Mucosa of rectum (tissue), 2 donors: Measurements from ENCODE around the gene ALDH2.

Experiments
- H3K27ac ChIP-seq, 2 donors: one replicate each; pipeline ENCODE4 v1.7.0; 2013; ENCODE audit warnings: inconsistent platforms in 2 of 2, low read depth in 2 of 2, low read length in 2 of 2
- H3K27me3 ChIP-seq, 2 donors: one replicate each; pipeline ENCODE4 v1.7.0; 2013; ENCODE audit warnings: low read length in 2 of 2; ENCODE audit not compliant: control insufficient read depth in 2 of 2, insufficient read depth in 2 of 2
- H3K36me3 ChIP-seq, 2 donors: one replicate each; pipeline ENCODE4 v1.7.0; 2013; ENCODE audit warnings: low read length in 2 of 2; ENCODE audit not compliant: control insufficient read depth in 2 of 2, insufficient read depth in 2 of 2
- H3K4me1 ChIP-seq, 2 donors: one replicate each; pipeline ENCODE4 v1.7.0; 2013; ENCODE audit warnings: low read length in 2 of 2, mild to moderate bottlenecking in 1 of 2; ENCODE audit not compliant: control insufficient read depth in 2 of 2, insufficient read depth in 2 of 2
- H3K4me3 ChIP-seq, 2 donors: one replicate each; pipeline ENCODE4 v1.7.0; 2013; ENCODE audit warnings: low read length in 2 of 2
- H3K9ac ChIP-seq, 2 donors: one replicate each; pipeline ENCODE4 v1.7.0; 2013; ENCODE audit warnings: low read length in 2 of 2, low read depth in 1 of 2, mild to moderate bottlenecking in 1 of 2
- H3K9me3 ChIP-seq, 2 donors: one replicate each; pipeline ENCODE4 v1.7.0; 2013; ENCODE audit warnings: low read length in 2 of 2; ENCODE audit not compliant: control insufficient read depth in 2 of 2
- donor health status: healthy.
- donor health status: Normal muscosa, but diverticular disease.

ALDH2 gene

DNA sequence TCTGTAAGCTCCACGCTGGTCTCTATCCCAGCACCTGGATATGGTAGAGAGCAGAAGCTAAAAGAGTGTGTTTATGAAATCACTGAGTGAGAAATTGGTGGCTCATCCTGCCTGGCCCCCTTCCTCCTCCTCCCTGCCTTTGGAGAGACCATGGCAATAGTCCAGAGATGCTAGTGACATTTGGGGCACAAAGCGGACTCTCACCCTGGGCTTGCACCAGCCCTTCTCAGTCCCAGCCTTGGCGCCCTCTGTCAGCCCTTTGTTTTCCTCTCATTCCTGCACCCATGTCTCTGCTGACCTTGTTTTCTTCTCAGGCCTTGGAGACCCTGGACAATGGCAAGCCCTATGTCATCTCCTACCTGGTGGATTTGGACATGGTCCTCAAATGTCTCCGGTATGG lies 18.2 kb downstream of the ALDH2 start:
- Histone ChIP-seq H3K9me3 (no peaks in the 10 kb centered on the region), H3K4me3 (no peak overlapping the region), H3K36me3 (peaks cover 45 to 51% of the 10 kb centered on the region in 2 donors), H3K9ac (no peak overlapping the region), H3K4me1 (peaks cover 8 to 12% of the 10 kb centered on the region in 2 donors), H3K27ac (no peak overlapping the region), H3K27me3 (no peaks in the 10 kb centered on the region)

DNA sequence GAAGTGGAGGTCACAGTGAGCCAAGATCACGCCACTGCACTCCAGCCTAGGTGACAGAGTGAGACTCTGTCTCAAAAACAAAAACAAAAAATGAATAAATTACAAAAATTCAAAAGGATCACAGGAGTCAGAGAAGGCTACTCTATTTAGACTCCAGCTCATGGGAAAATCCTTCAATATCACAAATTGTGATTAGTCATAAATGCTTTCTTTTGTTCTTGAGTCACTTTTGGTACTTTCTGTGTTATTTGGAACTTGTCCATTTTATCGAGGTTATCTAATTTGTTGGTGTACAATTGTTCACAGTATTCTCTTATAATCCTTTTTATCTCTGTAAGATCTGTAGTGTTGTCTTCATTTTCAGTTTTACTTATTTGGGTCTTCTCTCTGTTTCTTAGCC lies 18.9 kb downstream of the ALDH2 start:
- H3K36me3 ChIP-seq = peaks cover 52 to 58% of the 10 kb centered on the region in 2 donors
- no peak overlapping the region for H3K27ac ChIP-seq
- no peak overlapping the region for H3K4me3 ChIP-seq
- H3K9me3 ChIP-seq = no peaks in the 10 kb centered on the region
- no peak overlapping the region for H3K9ac ChIP-seq
- H3K27me3 ChIP-seq = no peaks in the 10 kb centered on the region
- peaks cover 2 to 5% of the 10 kb centered on the region in 2 donors for H3K4me1 ChIP-seq

DNA sequence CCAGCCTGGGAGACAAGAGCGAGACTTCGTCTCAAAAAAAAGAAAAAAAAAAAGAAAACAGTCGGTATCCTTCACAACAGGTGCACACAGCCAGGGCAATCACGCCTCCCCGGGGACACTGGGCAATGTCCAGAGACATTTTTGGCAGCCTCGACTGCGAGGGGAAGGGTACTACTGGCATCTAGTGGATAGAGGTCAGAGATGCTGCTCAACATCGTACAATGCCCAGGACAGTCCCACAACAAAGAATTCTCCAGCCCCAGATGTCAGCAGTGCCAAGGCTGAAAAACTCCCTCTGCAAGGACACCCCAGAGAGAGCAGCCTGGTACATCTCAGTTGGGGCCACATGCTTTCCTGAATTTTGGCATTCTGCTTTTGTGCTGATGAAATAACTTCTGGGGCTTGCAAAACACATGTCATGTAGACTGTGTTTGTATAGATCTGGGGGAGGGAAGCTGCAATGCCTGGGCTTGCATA lies 21.5 kb downstream of the ALDH2 start:
- Histone ChIP-seq H3K4me3 (no peak overlapping the region), H3K27me3 (no peaks in the 10 kb centered on the region), H3K27ac (no peak overlapping the region), H3K4me1 (no peaks in the 10 kb centered on the region), H3K9me3 (no peaks in the 10 kb centered on the region), H3K9ac (no peak overlapping the region), H3K36me3 (peaks cover 63 to 73% of the 10 kb centered on the region in 2 donors)

DNA sequence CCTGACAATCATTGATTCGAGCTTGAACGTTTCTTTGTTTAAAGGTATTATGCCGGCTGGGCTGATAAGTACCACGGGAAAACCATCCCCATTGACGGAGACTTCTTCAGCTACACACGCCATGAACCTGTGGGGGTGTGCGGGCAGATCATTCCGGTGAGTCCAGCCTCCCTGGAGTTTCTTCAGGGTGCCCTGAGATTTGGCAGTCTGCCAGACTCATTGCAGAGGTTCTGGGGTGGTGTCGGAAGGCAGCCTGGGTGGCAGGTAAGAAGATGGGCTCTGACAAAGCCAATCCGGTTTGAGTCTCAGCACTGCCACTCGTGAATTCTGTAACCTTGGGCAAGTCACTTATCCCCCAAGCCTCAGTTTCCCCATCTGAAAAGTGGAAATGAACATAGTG lies 23.0 kb downstream of the ALDH2 start:
- Histone ChIP-seq H3K9ac (no peak overlapping the region), H3K4me1 (no peaks in the 10 kb centered on the region), H3K36me3 (peaks cover 57 to 67% of the 10 kb centered on the region in 2 donors), H3K27ac (no peak overlapping the region), H3K9me3 (no peaks in the 10 kb centered on the region), H3K27me3 (no peaks in the 10 kb centered on the region), H3K4me3 (no peak overlapping the region)

DNA sequence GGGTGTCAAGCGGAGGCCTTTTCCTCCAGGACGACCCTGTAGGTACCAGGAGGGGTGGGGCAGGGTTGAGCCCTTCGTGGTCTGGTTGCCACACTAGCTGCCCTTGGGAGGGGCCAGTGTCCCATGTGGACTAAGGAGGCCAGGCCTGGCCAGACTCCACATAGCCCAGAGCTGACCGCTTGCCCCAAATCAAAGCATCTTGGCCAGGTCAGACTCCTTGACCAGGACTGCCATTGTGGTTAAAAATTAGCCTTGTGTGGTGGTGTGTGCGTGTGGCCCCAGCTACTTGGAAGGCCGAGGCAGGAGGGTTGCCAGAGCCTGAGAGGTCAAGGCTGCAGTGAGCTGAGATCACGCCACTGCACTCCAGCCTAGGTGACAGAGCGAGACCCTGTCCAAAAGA lies 24.8 kb downstream of the ALDH2 start:
- no peak overlapping the region for H3K4me3 ChIP-seq
- no peaks in the 10 kb centered on the region for H3K4me1 ChIP-seq
- no peaks in the 10 kb centered on the region for H3K27me3 ChIP-seq
- H3K27ac ChIP-seq = peak overlapping the region in 1 of 2 donors; percentile 32
- no peak overlapping the region for H3K9ac ChIP-seq
- peaks cover 63 to 64% of the 10 kb centered on the region in 2 donors for H3K36me3 ChIP-seq
- H3K9me3 ChIP-seq = no peaks in the 10 kb centered on the region

DNA sequence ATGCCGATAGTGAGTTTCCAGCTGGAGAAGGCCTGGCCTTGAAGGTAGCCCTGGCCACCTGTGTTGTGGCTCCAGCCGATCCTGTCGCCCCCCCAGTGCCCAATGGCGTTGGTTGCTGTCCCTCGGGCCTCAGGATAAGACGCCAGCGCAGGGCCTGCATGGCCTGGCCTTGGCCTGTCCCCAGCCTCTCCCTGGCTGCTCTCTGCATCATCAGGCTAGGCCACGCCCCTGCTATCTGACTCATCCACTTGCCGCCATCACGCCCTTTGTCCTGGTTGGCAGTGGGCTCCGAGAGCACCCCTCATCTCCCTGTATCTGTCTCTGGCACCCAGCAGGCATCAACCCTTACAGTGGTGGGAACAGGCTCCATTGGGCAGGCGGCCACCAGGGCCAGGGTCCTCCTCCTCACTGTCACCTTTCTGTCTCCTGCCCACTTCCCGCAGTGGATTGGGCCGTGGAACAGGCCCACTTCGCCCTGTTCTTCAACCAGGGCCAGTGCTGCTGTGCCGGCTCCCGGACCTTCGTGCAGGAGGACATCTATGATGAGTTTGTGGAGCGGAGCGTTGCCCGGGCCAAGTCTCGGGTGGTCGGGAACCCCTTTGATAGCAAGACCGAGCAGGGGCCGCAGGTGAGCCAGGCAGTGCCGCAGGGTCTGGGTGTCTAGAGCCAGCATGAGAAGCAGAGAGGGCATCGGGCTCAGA lies 25.6 kb downstream of the ALDH2 start:
- Histone ChIP-seq H3K9me3 (no peaks in the 10 kb centered on the region), H3K27me3 (no peaks in the 10 kb centered on the region), H3K36me3 (peaks cover 60 to 63% of the 10 kb centered on the region in 2 donors), H3K4me3 (no peak overlapping the region), H3K4me1 (no peaks in the 10 kb centered on the region), H3K9ac (no peak overlapping the region), H3K27ac (peak overlapping the region; percentile 32 to 56)

DNA sequence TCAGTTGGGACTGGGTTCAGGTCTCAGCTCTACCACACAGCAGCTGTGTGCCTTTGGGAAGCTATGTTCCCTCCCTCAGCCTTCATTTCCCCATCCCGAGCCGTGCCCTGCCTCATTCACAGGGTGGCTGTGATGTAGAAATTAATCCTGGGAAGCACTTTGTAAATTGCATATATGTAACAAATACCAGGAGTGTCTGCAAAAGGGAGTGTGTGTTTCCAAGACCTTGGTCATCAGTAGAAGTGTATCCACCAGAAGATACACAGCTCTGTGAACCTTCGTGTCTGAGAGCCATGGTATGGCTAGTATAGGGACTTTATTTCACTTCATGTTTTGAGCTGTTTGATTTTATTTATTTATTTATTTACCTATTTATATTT lies 26.1 kb downstream of the ALDH2 start:
- H3K27ac ChIP-seq = no peak overlapping the region
- peaks cover 62 to 67% of the 10 kb centered on the region in 2 donors for H3K36me3 ChIP-seq
- H3K4me3 ChIP-seq = no peak overlapping the region
- H3K27me3 ChIP-seq = no peaks in the 10 kb centered on the region
- no peak overlapping the region for H3K9ac ChIP-seq
- no peaks in the 10 kb centered on the region for H3K4me1 ChIP-seq
- no peaks in the 10 kb centered on the region for H3K9me3 ChIP-seq

DNA sequence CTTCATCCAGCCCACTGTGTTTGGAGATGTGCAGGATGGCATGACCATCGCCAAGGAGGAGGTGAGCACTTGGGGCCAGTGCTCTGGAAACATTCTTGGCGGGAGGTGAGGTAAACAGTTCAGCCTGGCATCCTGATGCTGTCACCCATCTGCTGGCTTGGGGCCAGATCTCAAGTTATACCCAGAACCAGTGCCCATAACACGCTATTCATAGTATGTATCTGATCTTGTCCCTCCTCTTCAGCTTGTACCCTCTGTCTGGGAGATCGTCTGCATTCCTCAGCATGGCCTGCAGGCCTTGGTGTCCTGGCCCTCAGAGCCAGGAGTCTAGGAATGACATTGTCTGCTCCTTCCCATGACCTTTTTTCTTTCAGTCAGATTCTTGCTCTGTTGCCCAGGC lies 31.4 kb downstream of the ALDH2 start:
- H3K4me1 ChIP-seq = no peaks in the 10 kb centered on the region
- no peak overlapping the region for H3K9ac ChIP-seq
- H3K27me3 ChIP-seq = no peaks in the 10 kb centered on the region
- H3K4me3 ChIP-seq = no peak overlapping the region
- no peak overlapping the region for H3K27ac ChIP-seq
- no peaks in the 10 kb centered on the region for H3K9me3 ChIP-seq
- H3K36me3 ChIP-seq = peaks cover 49 to 65% of the 10 kb centered on the region in 2 donors

DNA sequence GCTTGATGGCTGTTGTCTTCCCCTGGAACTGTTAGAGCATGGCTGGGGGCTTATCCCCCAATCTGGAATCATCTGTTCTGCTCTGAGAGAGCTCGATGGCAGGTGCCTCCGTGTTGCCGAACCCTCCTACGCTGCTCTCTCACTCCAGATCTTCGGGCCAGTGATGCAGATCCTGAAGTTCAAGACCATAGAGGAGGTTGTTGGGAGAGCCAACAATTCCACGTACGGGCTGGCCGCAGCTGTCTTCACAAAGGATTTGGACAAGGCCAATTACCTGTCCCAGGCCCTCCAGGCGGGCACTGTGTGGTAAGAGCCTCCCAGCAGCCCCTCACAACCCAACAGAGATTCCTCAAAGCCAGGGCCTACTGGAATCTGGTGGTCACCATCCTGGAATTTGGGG lies 33.0 kb downstream of the ALDH2 start:
- no peaks in the 10 kb centered on the region for H3K27me3 ChIP-seq
- no peak overlapping the region for H3K9ac ChIP-seq
- H3K9me3 ChIP-seq = no peaks in the 10 kb centered on the region
- H3K27ac ChIP-seq = no peak overlapping the region
- H3K36me3 ChIP-seq = peaks cover 48 to 64% of the 10 kb centered on the region in 2 donors
- H3K4me1 ChIP-seq = no peaks in the 10 kb centered on the region
- no peak overlapping the region for H3K4me3 ChIP-seq

DNA sequence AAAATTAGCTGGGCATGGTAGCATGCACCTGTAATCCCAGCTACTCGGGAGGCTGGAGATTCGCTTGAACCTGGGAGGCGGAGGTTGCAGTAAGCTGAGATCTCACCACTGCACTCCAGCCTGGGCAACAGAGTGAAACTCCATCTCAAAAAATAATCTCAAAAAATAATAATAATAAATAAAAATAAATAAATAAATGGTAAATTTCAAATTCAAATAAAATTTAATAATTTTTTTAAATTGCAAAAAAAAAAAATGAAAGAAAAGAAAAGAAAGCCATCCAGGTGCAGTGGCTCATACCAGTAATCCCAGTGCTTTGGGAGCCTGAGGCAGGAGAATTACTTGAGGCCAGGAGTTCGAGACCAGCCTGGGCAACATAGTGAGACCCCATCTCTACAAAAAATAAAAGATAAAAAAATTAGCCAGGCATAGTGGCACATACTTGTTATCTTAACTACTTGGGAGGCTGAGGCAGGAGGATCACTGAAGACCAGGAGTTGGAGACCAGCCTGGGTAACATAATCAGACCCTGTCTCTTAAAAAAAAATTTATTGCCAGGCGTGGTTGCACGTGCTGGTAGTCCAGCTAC lies 36.4 kb downstream of the ALDH2 start:
- H3K9ac ChIP-seq = no peak overlapping the region
- H3K4me1 ChIP-seq = peaks cover 0 to 3% of the 10 kb centered on the region in 2 donors
- no peaks in the 10 kb centered on the region for H3K9me3 ChIP-seq
- H3K27me3 ChIP-seq = no peaks in the 10 kb centered on the region
- H3K27ac ChIP-seq = no peak overlapping the region
- peaks cover 52 to 59% of the 10 kb centered on the region in 2 donors for H3K36me3 ChIP-seq
- H3K4me3 ChIP-seq = no peak overlapping the region
